ENCODE data around the gene RBL2. TPM values are rescaled to one million over a fixed set of nuclear protein-coding genes. Genes with fewer than 3 reads are reported as not detected.

RBL2 gene
- total and polyA plus RNA-seq, 2 of the 13 experiments (the other 11 are each of a cell fraction or from before 2014, with no cell fraction given): 41.2 to 60.9 TPM

- TF ChIP-seq TOE1 (CRISPR knock-in tag; IDR thresholded peaks at IDR 0.05) (peak; percentile 67; the same call in 1 of the 2 replicates), RAD21 (CRISPR knock-in tag; IDR thresholded peaks at IDR 0.05) (peak; percentile 56), PRDM15 (CRISPR knock-in tag; IDR thresholded peaks at IDR 0.05) (no peak), NFIC (IDR thresholded peaks at IDR 0.05; ENCODE audit: low read length) (no peak), NAIF1 (CRISPR knock-in tag; IDR thresholded peaks at IDR 0.05; ENCODE audit: borderline replicate concordance) (0 out of 2 replicates have a peak, but pooled peaks have one; percentile 55), PRPF4 (IDR thresholded peaks at IDR 0.05; ENCODE audit: low read depth, low read length, poor library complexity, severe bottlenecking) (no peak), REPIN1 (CRISPR knock-in tag; IDR thresholded peaks at IDR 0.05; ENCODE audit: borderline replicate concordance, low read depth) (no peak), ELF4 (CRISPR knock-in tag; IDR thresholded peaks at IDR 0.05; ENCODE audit: borderline replicate concordance) (peak; percentile 86; the same call in 1 of the 2 replicates), NFATC3 (CRISPR knock-in tag; IDR thresholded peaks at IDR 0.05) (no peak), BHLHE40 (IDR thresholded peaks at IDR 0.05; ENCODE audit: low read length) (no peak), ZSCAN22 (CRISPR knock-in tag; IDR thresholded peaks at IDR 0.05) (no peak; the same call in 1 of the 2 replicates), ZNF879 (CRISPR knock-in tag; IDR thresholded peaks at IDR 0.05) (peak; percentile 67; the same call in 1 of the 2 replicates), ZNF256 (CRISPR knock-in tag; conservative IDR thresholded peaks at IDR 0.05) (no peak; the same call in 1 of the 2 replicates), GTF2F1 (IDR thresholded peaks at IDR 0.05; ENCODE audit: low read length) (no peak), SIN3B (IDR thresholded peaks at IDR 0.05; ENCODE audit: low read length) (0 out of 2 replicates have a peak, but pooled peaks have one; percentile 23), NFKB2 (CRISPR knock-in tag; IDR thresholded peaks at IDR 0.05; ENCODE audit: borderline replicate concordance) (peak; percentile 91; the same call in 1 of the 2 replicates), HDAC6 (IDR thresholded peaks at IDR 0.05; ENCODE audit: low read depth, low read length) (no peak), RFX5 (IDR thresholded peaks at IDR 0.05; ENCODE audit: low read depth, low read length) (no peak), BCL6 (CRISPR knock-in tag; IDR thresholded peaks at IDR 0.05) (no peak), ZNF841 (CRISPR knock-in tag; IDR thresholded peaks at IDR 0.05; ENCODE audit: borderline replicate concordance) (no peak), ZNF253 (CRISPR knock-in tag; IDR thresholded peaks at IDR 0.05; ENCODE audit: borderline replicate concordance) (peak; percentile 91), SNAI1 (CRISPR knock-in tag; IDR thresholded peaks at IDR 0.05; ENCODE audit: borderline replicate concordance) (0 out of 2 replicates have a peak, but pooled peaks have one; percentile 82)
- TF ChIP-seq, protein P1, sequence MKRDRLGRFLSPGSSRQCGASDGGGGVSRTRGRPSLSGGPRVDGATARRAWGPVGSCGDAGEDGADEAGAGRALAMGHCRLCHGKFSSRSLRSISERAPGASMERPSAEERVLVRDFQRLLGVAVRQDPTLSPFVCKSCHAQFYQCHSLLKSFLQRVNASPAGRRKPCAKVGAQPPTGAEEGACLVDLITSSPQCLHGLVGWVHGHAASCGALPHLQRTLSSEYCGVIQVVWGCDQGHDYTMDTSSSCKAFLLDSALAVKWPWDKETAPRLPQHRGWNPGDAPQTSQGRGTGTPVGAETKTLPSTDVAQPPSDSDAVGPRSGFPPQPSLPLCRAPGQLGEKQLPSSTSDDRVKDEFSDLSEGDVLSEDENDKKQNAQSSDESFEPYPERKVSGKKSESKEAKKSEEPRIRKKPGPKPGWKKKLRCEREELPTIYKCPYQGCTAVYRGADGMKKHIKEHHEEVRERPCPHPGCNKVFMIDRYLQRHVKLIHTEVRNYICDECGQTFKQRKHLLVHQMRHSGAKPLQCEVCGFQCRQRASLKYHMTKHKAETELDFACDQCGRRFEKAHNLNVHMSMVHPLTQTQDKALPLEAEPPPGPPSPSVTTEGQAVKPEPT (CRISPR knock-in tag; IDR thresholded peaks at IDR 0.05; ENCODE audit: low read depth): peak; percentile 55; the same call in 1 of the 2 replicates
- TF ChIP-seq, protein P2, sequence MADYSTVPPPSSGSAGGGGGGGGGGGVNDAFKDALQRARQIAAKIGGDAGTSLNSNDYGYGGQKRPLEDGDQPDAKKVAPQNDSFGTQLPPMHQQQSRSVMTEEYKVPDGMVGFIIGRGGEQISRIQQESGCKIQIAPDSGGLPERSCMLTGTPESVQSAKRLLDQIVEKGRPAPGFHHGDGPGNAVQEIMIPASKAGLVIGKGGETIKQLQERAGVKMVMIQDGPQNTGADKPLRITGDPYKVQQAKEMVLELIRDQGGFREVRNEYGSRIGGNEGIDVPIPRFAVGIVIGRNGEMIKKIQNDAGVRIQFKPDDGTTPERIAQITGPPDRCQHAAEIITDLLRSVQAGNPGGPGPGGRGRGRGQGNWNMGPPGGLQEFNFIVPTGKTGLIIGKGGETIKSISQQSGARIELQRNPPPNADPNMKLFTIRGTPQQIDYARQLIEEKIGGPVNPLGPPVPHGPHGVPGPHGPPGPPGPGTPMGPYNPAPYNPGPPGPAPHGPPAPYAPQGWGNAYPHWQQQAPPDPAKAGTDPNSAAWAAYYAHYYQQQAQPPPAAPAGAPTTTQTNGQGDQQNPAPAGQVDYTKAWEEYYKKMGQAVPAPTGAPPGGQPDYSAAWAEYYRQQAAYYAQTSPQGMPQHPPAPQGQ (CRISPR knock-in tag; IDR thresholded peaks at IDR 0.05; ENCODE audit: borderline replicate concordance): no peak
These were observed at the start of gene RBL2 (continued) for GRCh38 chr16:53434377-53435065.

All from HepG2 (cell line).